Activated T-cell treated with anti-CD3 and anti-CD28 coated beads for 1 hour (primary cell): ENCODE results near the gene KLHL29.

Source experiments
- DNase-seq: peaks from one replicate; pipeline ENCODE4 v3.0.0-alpha.2; 2020; ENCODE audit warnings: low read depth

The KLHL29 gene

DNA sequence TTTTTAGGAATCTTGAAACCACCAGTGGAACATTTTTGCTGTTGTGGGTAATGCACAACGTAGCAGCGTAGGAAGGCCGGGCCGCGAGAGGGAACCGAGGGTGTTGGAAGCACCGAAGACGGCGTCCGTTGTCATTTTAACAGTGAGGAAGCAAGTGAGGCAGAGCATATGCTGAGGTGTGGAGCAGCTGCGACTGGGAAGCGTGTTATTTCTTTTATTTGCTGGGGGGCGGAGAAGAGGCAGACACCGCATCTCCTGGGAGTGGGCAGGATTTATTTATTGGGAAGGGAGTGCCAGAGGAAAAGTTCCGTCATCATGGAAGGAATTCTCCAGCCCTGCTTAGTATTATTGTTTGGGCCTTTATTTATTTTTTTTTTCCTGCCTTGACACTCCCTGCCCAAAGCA is 232.8 kb downstream of the KLHL29 start:
- no peak for DNase-seq

DNA sequence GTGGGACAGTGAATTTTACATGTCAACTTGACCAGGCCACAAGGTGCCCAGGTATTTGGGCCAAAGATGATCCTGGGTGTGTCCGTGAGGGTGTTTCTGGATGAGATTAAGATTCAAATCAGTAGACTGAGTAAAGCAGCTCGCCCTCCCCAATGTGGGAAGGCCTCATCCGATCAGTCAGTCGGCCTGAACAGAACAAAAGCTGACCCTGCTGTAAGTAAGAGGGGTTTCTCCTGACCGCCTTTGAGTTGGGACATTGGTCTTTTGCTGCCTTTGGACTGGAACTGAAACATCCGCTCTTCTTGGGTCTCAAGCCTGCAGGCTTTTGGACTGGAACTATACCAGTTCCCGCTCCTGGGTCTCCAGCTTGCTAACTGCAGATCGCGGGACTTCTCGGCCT is 233.3 kb downstream of the KLHL29 start:
- no peak for DNase-seq

DNA sequence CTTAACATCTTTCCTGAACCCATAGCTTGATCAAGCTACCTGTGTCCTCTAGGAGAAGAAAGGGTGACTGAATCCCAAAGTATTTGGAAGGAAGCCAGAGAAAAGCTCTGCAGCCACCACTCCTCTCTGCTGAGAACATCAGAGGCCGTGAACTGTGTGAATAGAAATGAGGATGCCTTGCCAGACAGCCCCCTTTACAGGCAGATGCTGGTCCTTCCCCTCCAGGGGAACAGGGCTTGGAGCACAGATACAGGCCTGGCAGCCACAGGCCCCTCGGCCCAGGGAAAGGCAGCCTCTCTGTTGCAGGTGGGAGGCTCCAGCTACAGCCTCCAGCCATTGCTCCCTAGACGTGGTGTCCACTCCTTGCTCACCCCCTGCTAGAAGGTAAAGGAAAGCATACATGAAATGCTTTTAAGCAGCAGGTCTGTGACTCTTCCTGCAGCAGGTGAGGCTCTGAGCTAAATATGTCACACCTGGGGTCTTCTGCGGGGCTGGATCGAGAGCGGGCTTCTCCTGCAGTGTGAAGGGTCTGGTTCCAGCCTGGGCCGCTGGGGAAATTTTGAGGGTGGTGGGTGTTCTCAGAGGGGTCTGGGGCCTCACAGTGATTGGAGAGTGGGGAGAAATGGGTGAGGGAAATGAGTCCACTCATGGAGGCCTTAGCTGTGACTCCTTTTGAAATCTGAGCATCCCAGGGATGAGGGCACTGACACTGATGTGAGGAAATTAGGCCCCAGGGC is 234.0 kb downstream of the KLHL29 start:
- DNase-seq: no peak

- no peak for DNase-seq
Measured at GRCh38 chr2:23619941-23620340, 235.0 kb downstream of the KLHL29 start.

GRCh38 chr2:23620841-23621341 is 235.9 kb downstream of the KLHL29 start:
- DNase-seq: no peak

GRCh38 chr2:23621616-23622015 is 236.6 kb downstream of the KLHL29 start:
- DNase-seq: no peak

- DNase-seq: no peak
Measured at GRCh38 chr2:23622466-23622865, 237.5 kb downstream of the KLHL29 start.

- no peak for DNase-seq
Measured at GRCh38 chr2:23622966-23623675, 238.1 kb downstream of the KLHL29 start.

- no peak for DNase-seq
Measured at GRCh38 chr2:23624378-23624777, 239.4 kb downstream of the KLHL29 start.

DNA sequence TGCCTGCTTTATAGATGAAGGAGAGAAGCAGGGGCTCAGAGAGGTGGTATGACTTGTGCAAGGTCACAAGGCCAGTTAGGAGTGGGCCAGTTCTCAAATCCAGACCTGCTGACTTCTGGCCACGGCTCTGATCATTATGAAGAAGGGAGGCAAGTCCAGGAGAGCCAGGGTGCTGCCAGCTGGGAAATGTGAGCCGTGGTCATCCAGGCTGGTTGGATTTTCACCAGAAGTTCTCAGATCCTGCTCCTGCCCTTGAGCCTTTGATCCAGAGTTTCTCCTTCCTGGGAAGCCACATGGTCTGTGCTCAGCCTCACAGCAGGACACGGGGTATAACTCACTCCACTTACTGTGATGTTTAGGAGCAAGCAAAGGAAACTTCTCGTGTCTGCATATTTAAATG is 239.9 kb downstream of the KLHL29 start:
- DNase-seq: no peak

DNA sequence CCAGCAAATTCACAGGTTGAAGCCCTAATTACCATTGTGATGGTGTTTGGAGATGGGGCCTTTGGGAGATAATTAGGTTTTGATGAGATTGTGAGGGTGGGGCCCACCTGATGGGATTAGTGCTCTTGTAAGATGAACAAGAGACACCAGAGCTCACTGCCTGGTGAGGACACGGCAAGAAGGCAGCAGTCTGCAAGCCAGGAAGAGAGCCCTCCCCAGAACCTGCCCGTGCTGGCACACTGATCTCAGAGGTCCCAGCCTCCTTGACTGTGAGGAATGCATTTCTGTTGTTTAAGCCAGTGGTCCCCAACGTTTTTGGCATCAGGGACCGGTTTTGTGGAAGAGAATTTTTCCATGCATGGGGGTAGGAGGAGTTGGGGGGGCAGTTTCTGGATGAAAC is 240.7 kb downstream of the KLHL29 start:
- no peak for DNase-seq

DNA sequence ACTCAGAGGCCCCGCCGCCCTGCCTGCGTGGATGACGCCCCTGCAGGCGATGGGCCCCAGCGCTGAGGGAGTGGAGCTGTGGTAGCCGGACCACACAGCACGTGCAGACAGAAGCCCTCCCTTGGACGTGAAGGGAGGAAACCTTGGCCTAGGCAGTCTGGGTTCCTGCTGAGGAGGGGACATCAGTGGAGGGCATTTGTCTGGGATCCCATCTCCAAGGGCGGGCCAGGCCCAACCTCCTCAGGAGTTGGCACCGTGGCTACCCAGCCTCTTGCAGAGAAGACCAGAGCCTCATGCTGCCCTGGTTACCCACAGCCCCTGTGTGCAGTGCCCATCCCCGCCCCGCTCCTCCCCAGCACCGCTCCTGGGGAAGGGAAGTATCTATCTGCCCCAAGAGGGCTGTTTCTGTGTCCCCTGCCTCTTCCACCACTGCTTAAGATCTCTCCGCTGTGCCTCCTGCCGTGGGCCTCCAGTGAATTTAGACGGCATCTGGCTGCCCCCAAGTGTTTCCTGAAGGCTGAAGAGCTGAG is 241.8 kb downstream of the KLHL29 start:
- DNase-seq: no peak

GRCh38 chr2:23627236-23628009 is 242.4 kb downstream of the KLHL29 start:
- no peak for DNase-seq

GRCh38 chr2:23628926-23629771 is 244.2 kb downstream of the KLHL29 start:
- no peak for DNase-seq

GRCh38 chr2:23629772-23630480 is 244.9 kb downstream of the KLHL29 start:
- no peak for DNase-seq

DNA sequence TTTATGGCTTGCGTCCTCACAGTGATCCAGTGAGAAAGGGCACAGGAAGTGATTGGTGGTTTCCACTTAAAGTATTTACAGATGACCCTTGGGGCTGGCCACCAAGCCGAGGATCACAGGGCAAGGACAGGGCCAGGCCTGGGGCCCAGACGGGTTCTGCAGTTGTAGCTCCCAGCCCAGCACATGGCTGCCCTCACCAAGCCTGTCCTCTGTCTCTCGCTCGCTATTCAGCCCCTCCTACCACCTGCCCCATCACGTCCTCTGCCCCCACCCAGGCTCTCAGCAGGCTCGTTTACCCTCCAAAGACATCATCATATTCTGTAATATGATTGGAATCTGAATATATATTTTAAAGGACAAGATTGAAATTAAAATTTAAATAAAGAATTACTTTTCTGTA is 246.0 kb downstream of the KLHL29 start:
- no peak for DNase-seq

GRCh38 chr2:23631389-23631788 is 246.4 kb downstream of the KLHL29 start:
- no peak for DNase-seq

- no peak for DNase-seq
Measured at GRCh38 chr2:23632386-23632785, 247.4 kb downstream of the KLHL29 start.

DNA sequence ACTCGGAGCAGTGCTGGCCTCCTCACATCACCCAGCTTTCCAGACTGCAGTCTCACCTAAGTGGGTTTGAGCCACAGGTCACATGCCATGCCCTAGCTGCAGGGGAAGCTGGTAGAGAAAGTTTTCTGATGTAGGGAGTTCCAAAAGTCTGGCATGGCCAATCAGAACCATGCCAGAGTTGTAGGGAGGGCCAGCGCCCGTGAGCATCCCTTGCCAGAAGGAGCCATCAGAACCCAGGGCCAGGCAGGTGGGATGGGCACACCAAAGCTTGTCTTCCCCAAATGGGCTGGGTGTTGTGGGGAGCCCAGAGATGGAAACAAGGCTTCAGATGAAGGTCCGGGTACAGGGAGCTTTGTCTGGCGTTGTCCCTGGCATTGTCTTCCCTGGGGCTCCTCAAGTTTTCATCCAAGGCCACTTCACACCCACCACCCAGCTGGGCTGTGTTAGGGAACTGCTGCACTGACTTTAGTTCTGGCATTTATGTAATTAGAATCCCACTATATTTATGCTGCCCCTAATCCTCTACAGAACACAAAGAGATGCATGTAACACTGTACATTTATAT is 247.9 kb downstream of the KLHL29 start:
- DNase-seq: no peak

DNA sequence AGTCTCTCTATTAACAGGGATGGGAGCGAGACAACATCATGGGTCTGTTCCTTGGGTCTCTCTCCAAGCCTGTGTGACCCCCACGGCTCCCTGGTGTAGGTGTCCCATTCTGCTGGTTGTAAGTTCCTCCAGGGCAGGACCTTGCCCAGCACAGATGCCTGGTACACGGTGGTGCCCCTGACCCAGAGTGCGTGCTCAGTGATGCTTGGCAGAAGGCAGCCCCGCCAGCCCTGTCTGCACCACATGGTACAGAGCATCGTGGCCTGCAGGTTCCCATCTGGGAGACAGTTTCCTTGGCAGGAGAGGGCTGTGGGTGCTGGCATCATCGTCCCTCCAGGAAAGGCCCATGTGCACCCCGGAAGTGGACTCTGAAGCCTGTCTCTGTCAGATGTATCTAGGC is 249.0 kb downstream of the KLHL29 start:
- no peak for DNase-seq
